GM19372 (cell line): Measurements from ENCODE around the gene EXPH5.

Experiments
- ATAC-seq: cut with Tn5 transposase; IDR thresholded peaks from one replicate; pipeline ENCODE4 v1.9.1; 2021; ENCODE audit warnings: mild to moderate bottlenecking, low read depth, moderate library complexity; ENCODE audit not compliant: unreplicated experiment

Gene EXPH5

GRCh38 chr11:108562746-108563581 is 30.6 kb downstream of the EXPH5 start:
- no peak for ATAC-seq

DNA sequence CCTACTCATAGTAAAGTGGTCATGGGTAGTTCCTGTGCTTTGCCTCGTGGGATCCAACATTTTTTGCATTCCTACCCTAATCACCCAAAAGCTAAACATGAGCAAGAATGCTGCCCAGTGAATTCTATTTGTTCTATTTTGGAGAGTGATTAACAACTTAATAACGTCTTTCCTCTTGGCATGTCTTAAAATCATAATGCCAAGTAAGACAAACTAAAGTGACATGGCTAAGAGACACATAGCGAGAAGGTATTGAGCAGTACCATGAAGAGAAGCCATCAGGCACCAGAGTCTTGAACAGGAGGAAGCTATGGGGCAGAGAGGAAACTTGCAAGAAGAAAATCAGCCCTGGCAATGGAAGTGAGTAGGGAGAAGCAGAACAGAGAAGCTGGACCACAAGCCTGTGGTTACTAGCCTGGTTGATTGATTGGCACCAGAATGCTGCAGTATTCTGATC is 32.0 kb downstream of the EXPH5 start:
- no peak for ATAC-seq

- no peak for ATAC-seq
These were observed 33.7 kb downstream of the EXPH5 start for GRCh38 chr11:108559904-108560303.

- no peak for ATAC-seq
These were observed 34.2 kb downstream of the EXPH5 start for GRCh38 chr11:108559340-108559739.

- peak; percentile 73 for ATAC-seq
These were observed 35.3 kb downstream of the EXPH5 start for GRCh38 chr11:108558222-108558621.

GRCh38 chr11:108556019-108556418 is 37.5 kb downstream of the EXPH5 start:
- ATAC-seq = no peak

- no peak for ATAC-seq
These were observed 41.7 kb downstream of the EXPH5 start for GRCh38 chr11:108551651-108552462.

- no peak for ATAC-seq
These were observed 44.2 kb downstream of the EXPH5 start for GRCh38 chr11:108549319-108549885.

- no peak for ATAC-seq
These were observed 47.6 kb downstream of the EXPH5 start for GRCh38 chr11:108545909-108546501.

GRCh38 chr11:108543316-108543964 is 50.1 kb downstream of the EXPH5 start:
- ATAC-seq = no peak

DNA sequence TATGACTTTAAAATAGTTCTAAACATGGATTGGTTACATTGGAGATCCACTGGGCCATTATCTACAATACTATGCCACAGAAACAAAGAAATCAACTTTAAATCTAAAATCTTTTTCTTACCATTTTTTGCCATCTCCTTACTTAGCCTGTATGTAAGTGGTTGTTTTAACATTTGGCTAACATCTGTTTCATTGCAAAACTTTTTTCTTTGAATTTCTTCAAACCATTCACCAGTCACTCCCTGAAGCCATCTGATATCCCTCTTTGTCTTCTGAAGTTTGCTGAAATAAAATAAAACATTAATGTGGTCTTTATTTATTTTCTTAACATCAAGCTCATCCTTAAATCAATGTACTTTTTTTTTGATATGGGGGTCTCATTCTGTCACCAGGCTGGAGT is 52.0 kb downstream of the EXPH5 start:
- no peak for ATAC-seq

DNA sequence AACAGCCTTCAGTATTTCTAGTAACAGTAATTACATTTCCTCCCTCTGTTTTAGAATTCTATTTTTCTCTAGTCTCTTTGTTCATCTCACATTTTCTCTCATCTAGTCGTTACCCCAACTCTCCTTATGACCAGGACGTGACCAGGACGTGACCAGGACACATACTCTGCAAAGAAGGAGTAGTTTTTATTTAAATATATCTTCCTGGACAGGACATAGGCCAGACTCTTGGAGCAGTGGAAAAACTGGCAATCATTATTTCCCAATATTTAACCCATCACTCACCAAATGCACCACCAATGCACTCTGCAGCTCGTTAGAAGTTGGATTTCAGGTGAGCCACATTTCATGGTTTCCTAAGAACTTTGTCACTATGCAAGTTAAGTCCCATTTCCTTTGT is 55.1 kb downstream of the EXPH5 start:
- ATAC-seq = no peak

GRCh38 chr11:108538022-108538424 is 55.5 kb downstream of the EXPH5 start:
- ATAC-seq = no peak

DNA sequence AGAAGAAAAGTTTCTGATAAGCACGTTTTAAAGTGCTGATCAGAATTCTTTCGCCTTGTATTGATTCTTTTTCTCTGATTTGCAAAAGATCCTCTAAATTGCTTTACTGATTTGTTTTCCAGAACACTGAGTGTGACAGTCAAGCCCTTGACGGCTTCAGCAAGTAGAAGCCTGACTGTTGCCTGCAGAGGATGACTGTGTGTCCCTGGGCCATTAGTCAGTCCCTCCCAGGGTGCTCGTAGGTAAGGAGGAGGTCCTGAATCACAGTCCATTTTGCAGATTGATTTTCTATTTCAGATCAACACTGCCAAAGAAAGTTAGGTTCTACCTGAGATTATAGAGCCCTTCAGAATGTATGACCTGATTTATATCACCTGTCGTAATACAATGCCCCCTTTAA is 56.8 kb downstream of the EXPH5 start:
- ATAC-seq = no peak

- no peak for ATAC-seq
These were observed 58.1 kb downstream of the EXPH5 start for GRCh38 chr11:108535384-108535955.

DNA sequence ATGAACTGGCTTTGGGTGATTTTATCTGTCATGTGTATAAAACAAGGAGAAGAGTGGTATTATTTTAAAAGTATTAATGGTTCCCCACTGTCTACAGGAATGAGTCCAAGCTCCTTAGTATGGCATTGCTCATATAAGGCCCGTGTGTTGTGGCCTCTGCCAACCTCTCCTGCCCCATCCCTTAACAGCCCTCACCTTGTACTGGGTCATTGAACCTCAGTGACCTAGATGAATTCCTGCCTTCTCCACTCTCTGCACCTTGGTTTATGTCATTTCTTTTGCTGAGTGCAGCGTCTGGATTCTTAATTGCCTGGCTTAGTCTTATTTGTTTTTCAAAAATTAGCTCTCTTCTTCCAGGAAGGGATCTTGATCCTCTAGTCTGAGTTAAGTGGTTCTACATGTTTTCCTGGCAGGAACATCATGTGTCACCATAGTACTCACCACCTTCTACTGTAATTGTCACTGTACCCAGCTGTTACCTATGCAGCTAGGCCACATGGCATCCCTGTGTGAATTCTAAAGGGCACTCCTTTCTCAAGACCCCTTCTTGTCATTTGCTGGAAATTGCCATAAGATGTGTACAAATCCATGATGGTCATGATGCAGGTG is 59.2 kb downstream of the EXPH5 start:
- ATAC-seq = no peak

GRCh38 chr11:108530426-108530825 is 63.1 kb downstream of the EXPH5 start:
- no peak for ATAC-seq

GRCh38 chr11:108527382-108527781 is 66.2 kb downstream of the EXPH5 start:
- ATAC-seq = no peak

DNA sequence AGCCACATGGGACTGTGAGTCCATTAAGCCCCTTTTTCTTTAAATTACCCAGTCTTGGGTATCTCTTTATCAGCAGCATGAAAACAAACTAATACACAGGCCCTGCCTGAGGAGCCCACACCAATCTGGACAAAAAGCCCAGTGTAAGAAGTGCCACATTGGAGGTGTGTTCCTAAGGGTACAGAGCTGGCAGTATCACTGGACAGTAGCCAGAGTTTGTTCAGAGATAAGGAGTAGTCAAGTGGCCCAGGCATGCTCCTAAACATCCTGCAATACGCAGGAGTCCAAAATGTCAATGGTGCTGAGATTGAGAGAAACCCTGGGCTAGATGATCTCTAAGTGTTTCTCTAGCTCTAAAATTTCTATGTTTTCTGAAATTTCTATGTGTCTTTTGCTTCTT is 68.4 kb downstream of the EXPH5 start:
- no peak for ATAC-seq

GRCh38 chr11:108524422-108524821 is 69.1 kb downstream of the EXPH5 start:
- ATAC-seq = no peak
